Adrenal gland (tissue), 5 donors: ENCODE data around the gene LIMS2.

Source experiments
- CTCF ChIP-seq, 6 experiments: fragments of 450-650 bp in 4 of 6; fragments of 200-600 bp in 2 of 6; sonication (generic) in 1 of 6; IDR thresholded peaks; 1 replicate in 5 of 6; 2 replicates in 1 of 6; pipeline versions ENCODE4 v1.5.1 to v1.8.0; 2016 to 2021; ENCODE audit warnings: antibody characterized with exemption in 6 of 6, mild to moderate bottlenecking in 2 of 6, moderate library complexity in 1 of 6
- POLR2A ChIP-seq, 2 donors: fragments of 450-650 bp; IDR thresholded peaks; one replicate each; pipeline ENCODE4 v1.6.1; 2017; ENCODE audit warnings: antibody characterized with exemption in 2 of 2, mild to moderate bottlenecking in 2 of 2, moderate library complexity in 1 of 2
- donor health status: DM: no; HTN: no; CAD: no.

DNA sequence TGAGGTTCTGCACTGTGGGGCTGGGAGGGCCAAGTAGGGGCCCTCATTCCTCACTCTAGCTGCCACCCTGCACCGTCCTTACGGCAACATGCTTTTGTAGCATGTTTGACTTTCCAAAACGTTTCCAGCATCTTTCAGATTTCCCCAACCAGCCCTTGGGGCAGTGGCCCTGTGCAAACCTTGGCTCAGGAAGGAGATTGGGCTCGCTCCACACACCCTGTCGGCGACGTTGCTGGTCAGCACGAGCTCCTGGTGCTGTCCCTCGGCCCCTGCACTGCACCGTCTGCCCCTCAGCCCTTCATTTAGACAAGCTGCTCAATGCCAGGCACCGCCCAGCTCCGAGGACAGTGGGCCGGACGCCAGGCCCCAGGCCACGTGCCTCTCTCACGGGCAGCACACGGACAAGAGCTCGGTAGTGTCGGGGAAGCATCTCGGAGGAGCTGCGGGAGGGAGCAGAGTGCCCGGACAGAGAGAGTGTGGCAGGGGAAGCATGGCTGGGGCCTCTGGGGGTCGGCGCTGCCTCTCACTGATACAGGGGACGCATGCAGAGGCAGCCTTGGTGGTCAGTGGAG is 22.5 kb downstream of the LIMS2 start:
- TF ChIP-seq CTCF (IDR thresholded peaks at IDR 0.05) (no peak), POLR2A (IDR thresholded peaks at IDR 0.05) (no peak)
